ENCODE results near the gene DEFB127. TPM values are rescaled to one million over a fixed set of nuclear protein-coding genes. Genes with fewer than 3 reads are reported as not detected.
"Not testable (repeated sequence)": the region's sequence is repeated elsewhere in the genome, so short reads cannot be mapped to it uniquely, and the experiment has no call there.

The DEFB127 gene
- total RNA-seq, 2 experiments from 2014 or later = not detected

DNA sequence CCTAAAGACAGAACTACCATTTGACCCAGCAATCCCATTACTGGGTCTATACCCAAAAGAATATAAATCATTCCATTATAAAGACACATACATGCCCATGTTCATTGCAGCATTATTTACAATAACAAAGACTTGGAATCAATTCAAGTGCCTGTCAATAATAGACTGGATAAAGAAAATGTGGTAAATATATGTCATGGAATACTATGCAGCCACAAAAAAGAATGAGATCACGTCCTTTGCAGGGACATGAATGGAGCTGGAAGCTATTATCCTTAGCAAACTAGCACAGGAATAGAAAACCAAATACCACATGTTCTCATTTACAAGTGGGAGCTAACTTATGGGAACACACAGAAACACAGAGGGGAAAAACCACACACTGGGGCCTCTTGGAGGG is 41.0 kb downstream of the DEFB127 start:
- DNase-seq (ENCODE audit: low spot score) = no peak
- H3K9me2 ChIP-seq (ENCODE audit: insufficient read depth, low read length) = no peaks in the 10 kb centered on the region
- H4K20me1 ChIP-seq (ENCODE audit: insufficient read depth, low read length) = no peaks in the 10 kb centered on the region
- no peaks in the 10 kb centered on the region for H3K9me3 ChIP-seq (ENCODE audit: low read length)
- H3K4me2 ChIP-seq (ENCODE audit: low read length) = no peak overlapping the region
- ChIA-PET POLR2A (interaction anchor here (0.6 kb wide), 1 partner anchor 10 kb away, joined by 4 read pairs; no protein-coding TSS in a partner anchor), CTCF (ENCODE audit: unreplicated experiment) (interaction anchor here (0.6 kb wide), 1 partner anchor 68 kb away, joined by 3 read pairs; no protein-coding TSS in a partner anchor)
- TF ChIP-seq EZH2phosphoT487 (IDR thresholded peaks at IDR 0.05; ENCODE audit: borderline replicate concordance, low read depth, low read length) = no peak
- TF ChIP-seq, protein P1, sequence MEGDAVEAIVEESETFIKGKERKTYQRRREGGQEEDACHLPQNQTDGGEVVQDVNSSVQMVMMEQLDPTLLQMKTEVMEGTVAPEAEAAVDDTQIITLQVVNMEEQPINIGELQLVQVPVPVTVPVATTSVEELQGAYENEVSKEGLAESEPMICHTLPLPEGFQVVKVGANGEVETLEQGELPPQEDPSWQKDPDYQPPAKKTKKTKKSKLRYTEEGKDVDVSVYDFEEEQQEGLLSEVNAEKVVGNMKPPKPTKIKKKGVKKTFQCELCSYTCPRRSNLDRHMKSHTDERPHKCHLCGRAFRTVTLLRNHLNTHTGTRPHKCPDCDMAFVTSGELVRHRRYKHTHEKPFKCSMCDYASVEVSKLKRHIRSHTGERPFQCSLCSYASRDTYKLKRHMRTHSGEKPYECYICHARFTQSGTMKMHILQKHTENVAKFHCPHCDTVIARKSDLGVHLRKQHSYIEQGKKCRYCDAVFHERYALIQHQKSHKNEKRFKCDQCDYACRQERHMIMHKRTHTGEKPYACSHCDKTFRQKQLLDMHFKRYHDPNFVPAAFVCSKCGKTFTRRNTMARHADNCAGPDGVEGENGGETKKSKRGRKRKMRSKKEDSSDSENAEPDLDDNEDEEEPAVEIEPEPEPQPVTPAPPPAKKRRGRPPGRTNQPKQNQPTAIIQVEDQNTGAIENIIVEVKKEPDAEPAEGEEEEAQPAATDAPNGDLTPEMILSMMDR (conservative IDR thresholded peaks at IDR 0.05; ENCODE audit: low read length) = no peak
- H2AFZ ChIP-seq (ENCODE audit: low read length) = no peak overlapping the region
- H3K36me3 ChIP-seq (ENCODE audit: insufficient read depth, low read length) = no peaks in the 10 kb centered on the region
- no TSS peak for BruUV-seq (replicated peaks)
- no peaks in the 10 kb centered on the region for H3K79me2 ChIP-seq (ENCODE audit: insufficient read depth, low read depth, low read length)
- H3K4me1 ChIP-seq (ENCODE audit: insufficient read depth, low read length, poor library complexity, severe bottlenecking) = no peaks in the 10 kb centered on the region
- intact Hi-C loops (cut with micrococcal nuclease; ENCODE audit: unreplicated experiment) = no loop called here
- H3K4me3 ChIP-seq (ENCODE audit: low read depth, low read length, poor library complexity, severe bottlenecking) = no peak overlapping the region
- no peak overlapping the region for H3K27ac ChIP-seq (ENCODE audit: low read depth, low read length, poor library complexity, severe bottlenecking)

DNA sequence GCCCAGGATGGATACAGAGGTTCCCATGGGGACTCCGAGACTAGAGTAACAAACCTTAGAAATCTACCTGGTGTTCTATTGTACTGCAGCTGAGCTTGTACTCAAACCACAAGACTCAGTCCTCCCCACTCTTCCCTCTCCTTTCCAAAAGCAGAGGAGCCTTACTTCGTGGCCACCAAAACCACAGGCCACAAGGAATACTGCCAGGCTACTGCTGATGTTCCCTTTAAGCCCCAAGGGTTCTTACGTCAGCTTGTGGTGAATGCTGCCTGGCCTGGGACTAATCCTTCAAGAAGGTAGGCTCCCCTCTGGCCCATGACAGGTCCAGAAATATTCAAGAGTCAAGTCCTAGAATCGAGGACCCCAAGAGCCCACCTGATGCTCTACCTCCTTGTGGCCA is 42.7 kb downstream of the DEFB127 start:
- TF ChIP-seq, protein P1 (conservative IDR thresholded peaks at IDR 0.05; ENCODE audit: low read length) = no peak
- no peak for TF ChIP-seq EZH2phosphoT487 (IDR thresholded peaks at IDR 0.05; ENCODE audit: borderline replicate concordance, low read depth, low read length)
- no peak overlapping the region for H3K4me2 ChIP-seq (ENCODE audit: low read length)
- no peak overlapping the region for H2AFZ ChIP-seq (ENCODE audit: low read length)
- ChIA-PET POLR2A (no interaction called here), CTCF (ENCODE audit: unreplicated experiment) (no interaction called here)
- no peaks in the 10 kb centered on the region for H3K36me3 ChIP-seq (ENCODE audit: insufficient read depth, low read length)
- no peak for DNase-seq (ENCODE audit: low spot score)
- H3K79me2 ChIP-seq (ENCODE audit: insufficient read depth, low read depth, low read length) = no peaks in the 10 kb centered on the region
- H4K20me1 ChIP-seq (ENCODE audit: insufficient read depth, low read length) = no peaks in the 10 kb centered on the region
- H3K27ac ChIP-seq (ENCODE audit: low read depth, low read length, poor library complexity, severe bottlenecking) = no peak overlapping the region
- no peaks in the 10 kb centered on the region for H3K4me1 ChIP-seq (ENCODE audit: insufficient read depth, low read length, poor library complexity, severe bottlenecking)
- no peaks in the 10 kb centered on the region for H3K9me2 ChIP-seq (ENCODE audit: insufficient read depth, low read length)
- no peak overlapping the region for H3K4me3 ChIP-seq (ENCODE audit: low read depth, low read length, poor library complexity, severe bottlenecking)
- no TSS peak for BruUV-seq (replicated peaks)
- H3K9me3 ChIP-seq (ENCODE audit: low read length) = no peaks in the 10 kb centered on the region
- intact Hi-C loops (cut with micrococcal nuclease; ENCODE audit: unreplicated experiment) = no loop called here

DNA sequence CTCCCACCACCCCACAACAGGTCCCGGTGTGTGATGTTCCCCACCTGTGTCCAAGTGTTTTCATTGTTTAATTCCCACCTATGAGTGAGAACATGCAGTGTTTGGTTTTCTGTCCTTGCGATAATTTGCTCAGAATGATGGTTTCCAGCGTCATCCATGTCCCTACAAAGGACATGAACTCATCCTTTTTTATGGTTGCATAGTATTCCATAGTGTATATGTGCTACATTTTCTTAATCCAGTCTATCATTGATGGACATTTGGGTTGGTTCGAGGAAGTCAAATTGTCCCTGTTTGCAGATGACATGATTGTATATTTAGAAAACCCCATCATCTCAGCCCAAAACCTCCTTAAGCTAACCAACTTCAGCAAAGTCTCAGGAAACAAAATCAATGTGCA is 46.4 kb downstream of the DEFB127 start:
- H3K36me3 ChIP-seq (ENCODE audit: insufficient read depth, low read length); CTCF ChIA-PET (ENCODE audit: unreplicated experiment); H3K9me2 ChIP-seq (ENCODE audit: insufficient read depth, low read length); DNase-seq (ENCODE audit: low spot score); H2AFZ ChIP-seq (ENCODE audit: low read length); H3K79me2 ChIP-seq (ENCODE audit: insufficient read depth, low read depth, low read length); H4K20me1 ChIP-seq (ENCODE audit: insufficient read depth, low read length); H3K9me3 ChIP-seq (ENCODE audit: low read length); H3K4me2 ChIP-seq (ENCODE audit: low read length); intact Hi-C loops (cut with micrococcal nuclease; ENCODE audit: unreplicated experiment); BruUV-seq (replicated peaks); H3K27ac ChIP-seq (ENCODE audit: low read depth, low read length, poor library complexity, severe bottlenecking); H3K4me1 ChIP-seq (ENCODE audit: insufficient read depth, low read length, poor library complexity, severe bottlenecking); H3K4me3 ChIP-seq (ENCODE audit: low read depth, low read length, poor library complexity, severe bottlenecking); POLR2A ChIA-PET: not testable (repeated sequence)

Other genes with a start within 250 kb of the DEFB127 start
- gene DEFB125, start 69.8 kb upstream of the DEFB127 start, total RNA-seq (2014; rRNA removed; shearing (Covaris generic)) = not detected in 2 replicates
- gene DEFB125, start 69.8 kb upstream of the DEFB127 start, total RNA-seq (2022) = not detected in 2 replicates
- not detected in 2 replicates for gene DEFB126, start 14.9 kb upstream of the DEFB127 start, total RNA-seq (2014; rRNA removed; shearing (Covaris generic))
- not detected in 2 replicates for gene DEFB126, start 14.9 kb upstream of the DEFB127 start, total RNA-seq (2022)
- gene DEFB128, start 32.3 kb downstream of the DEFB127 start, total RNA-seq (2014; rRNA removed; shearing (Covaris generic)) = not detected in 2 replicates
- not detected in 2 replicates for gene DEFB128, start 32.3 kb downstream of the DEFB127 start, total RNA-seq (2022)
- gene DEFB129, start 69.8 kb downstream of the DEFB127 start, total RNA-seq (2014; rRNA removed; shearing (Covaris generic)) = not detected in 2 replicates
- not detected in 2 replicates for gene DEFB129, start 69.8 kb downstream of the DEFB127 start, total RNA-seq (2022)
- not detected in 2 replicates for gene DEFB132, start 100.3 kb downstream of the DEFB127 start, total RNA-seq (2014; rRNA removed; shearing (Covaris generic))
- gene DEFB132, start 100.3 kb downstream of the DEFB127 start, total RNA-seq (2022) = not detected in 2 replicates
- 2.6 and 6.3 TPM in 2 replicates for gene C20orf96, start 133.3 kb downstream of the DEFB127 start, total RNA-seq (2014; rRNA removed; shearing (Covaris generic))
- gene C20orf96, start 133.3 kb downstream of the DEFB127 start, total RNA-seq (2022) = 12.6 and 13.1 TPM in 2 replicates
- gene ZCCHC3, start 140.1 kb downstream of the DEFB127 start, total RNA-seq (2014; rRNA removed; shearing (Covaris generic)) = 39.8 and 45.3 TPM in 2 replicates
- 34.8 and 35.6 TPM in 2 replicates for gene ZCCHC3, start 140.1 kb downstream of the DEFB127 start, total RNA-seq (2022)
- 12.9 and 16.4 TPM in 2 replicates for gene SOX12, start 168.1 kb downstream of the DEFB127 start, total RNA-seq (2014; rRNA removed; shearing (Covaris generic))
- gene SOX12, start 168.1 kb downstream of the DEFB127 start, total RNA-seq (2022) = 43.8 and 46.6 TPM in 2 replicates
- gene NRSN2, start 189.7 kb downstream of the DEFB127 start, total RNA-seq (2014; rRNA removed; shearing (Covaris generic)) = 0.32 and 0.49 TPM in 2 replicates
- gene NRSN2, start 189.7 kb downstream of the DEFB127 start, total RNA-seq (2022) = 0.66 and 0.86 TPM in 2 replicates
- gene TRIB3, start 223.3 kb downstream of the DEFB127 start, total RNA-seq (2014; rRNA removed; shearing (Covaris generic)) = 87.2 and 114 TPM in 2 replicates
- 92.7 and 111 TPM in 2 replicates for gene TRIB3, start 223.3 kb downstream of the DEFB127 start, total RNA-seq (2022)